ENCODE results near the gene MSI1. TPM values are rescaled to one million over a fixed set of nuclear protein-coding genes. Genes with fewer than 3 reads are reported as not detected.
A peak's percentile ranks its signal among the peaks of the same experiment; 100 is the strongest.

Gene MSI1
- total RNA-seq, 2 experiments from 2014 or later: not detected

DNA sequence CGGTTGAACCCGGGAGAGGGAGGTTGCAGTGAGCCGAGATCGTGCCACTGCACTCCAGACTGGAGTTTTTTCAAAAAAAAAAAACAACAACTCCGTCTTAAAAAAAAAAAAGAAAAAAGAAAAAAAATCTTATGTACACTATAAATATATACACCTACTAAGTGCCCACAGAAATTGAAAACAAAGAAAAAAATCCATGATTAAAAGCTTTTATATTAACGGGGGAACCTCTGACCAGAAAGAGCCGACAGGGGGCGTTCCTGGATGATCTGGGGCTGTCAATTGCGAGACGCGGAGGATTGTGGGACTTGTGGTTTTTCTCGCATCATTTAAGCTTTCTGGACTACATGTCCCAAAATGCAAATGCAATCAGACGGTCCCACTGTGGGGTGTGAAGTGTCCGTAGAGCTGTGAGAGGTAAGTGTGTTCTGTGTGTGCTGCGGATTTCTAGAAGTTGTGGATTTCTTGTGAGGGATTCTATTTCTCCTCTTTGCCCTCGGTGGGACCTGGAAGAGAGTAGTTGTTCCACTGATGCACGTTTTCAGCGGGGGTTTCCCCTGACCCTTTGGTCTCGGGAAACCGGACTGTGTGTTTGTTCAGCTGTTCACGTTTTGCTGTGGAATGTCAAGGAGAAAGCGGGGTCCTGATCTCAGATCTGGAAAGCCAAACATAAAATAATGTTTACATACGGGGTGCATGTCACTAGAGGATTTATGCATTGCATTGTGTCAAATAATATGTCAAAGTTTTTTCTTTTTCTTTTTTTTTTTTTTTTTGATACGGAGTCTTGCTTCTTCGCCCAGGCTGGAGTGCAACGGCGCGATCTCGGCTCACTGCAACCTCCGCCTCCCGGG is 66.8 kb downstream of the MSI1 start, which contains the start of gene SIRT4:
TSS of gene SIRT4 (plus strand) at position 360 of the 854 bp plus-strand sequence. CDS start 1,241 bp downstream, outside the sequence.
- H3K9me3 Mint-ChIP-seq (ENCODE audit: insufficient read depth): no peaks in the 10 kb centered on the region
- POLR2A ChIA-PET: interaction anchor here (0.6 to 4.4 kb wide), 5 partner anchors 10 to 136 kb away, joined by 4 to 159 read pairs (median 5); partner anchors contain the start of genes COX6A1, RNU4-1, RNU4-2 and RPLP0
- H3K36me3 Mint-ChIP-seq (ENCODE audit: low read depth): peaks cover 1% of the 10 kb centered on the region

DNA sequence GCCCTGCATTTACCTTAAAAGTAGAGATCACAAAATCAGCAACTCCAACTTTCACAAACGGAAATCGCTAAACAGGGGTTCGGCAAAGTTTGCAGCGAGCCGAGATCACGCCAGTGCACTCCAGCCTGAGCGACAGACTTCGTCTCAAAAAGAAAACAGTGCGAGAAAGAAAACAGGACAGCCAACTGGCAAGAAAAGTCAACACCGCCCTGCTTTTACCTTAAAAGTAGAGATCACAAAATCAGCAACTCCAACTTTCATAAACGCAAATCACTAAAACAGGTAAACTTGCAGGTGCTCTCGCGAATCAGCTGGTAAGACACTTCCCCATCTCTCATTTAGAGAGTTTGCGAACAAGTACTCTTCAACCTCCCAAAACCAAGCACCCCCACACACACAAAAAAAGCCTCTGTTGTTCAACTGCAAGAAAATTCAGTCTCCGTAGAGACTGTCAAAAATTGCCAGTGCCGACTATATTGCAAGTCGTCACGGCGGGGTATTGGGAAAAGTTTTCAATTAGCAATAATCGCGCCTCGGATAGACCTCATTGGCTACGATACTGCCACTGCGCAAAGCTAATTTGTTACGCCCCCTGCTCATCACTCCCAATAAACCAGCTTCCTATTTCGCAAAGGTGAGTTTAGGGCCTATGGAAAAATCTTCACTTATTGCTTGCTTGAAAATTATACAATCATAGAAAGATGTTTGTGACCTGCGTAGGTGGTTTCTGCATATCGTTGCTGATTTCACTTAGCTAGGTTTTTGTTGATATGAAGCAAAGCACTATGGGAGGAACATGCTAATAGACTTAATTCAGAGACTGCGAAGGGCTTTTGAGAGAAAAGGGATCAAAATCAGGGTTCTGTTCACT is 76.1 kb downstream of the MSI1 start, which contains the start of gene RNU4-1:
TSS of gene RNU4-1 (minus strand) at position 577 of the 871 bp plus-strand sequence.
- no peaks in the 10 kb centered on the region for H3K9me3 Mint-ChIP-seq (ENCODE audit: insufficient read depth)
- ChIA-PET CTCF (interaction anchor here (1.4 to 6.6 kb wide), 8 partner anchors 9 to 176 kb away, joined by 3 to 89 read pairs (median 9); partner anchors contain the start of genes PXN, RPLP0 and SIRT4), POLR2A (interaction anchor here (0.6 to 5.4 kb wide), 44 partner anchors 7 to 746 kb away, joined by 3 to 329 read pairs (median 10); partner anchors contain the start of genes BICDL1, COQ5, COX6A1 and MLEC)
- peaks cover 5% of the 10 kb centered on the region for H3K4me1 Mint-ChIP-seq (ENCODE audit: low read depth)
- no peaks in the 10 kb centered on the region for H3K27me3 Mint-ChIP-seq (ENCODE audit: low read depth)
- no peak within 1 kb of the TSS for H3K27ac Mint-ChIP-seq
- no peak within 1 kb of the TSS for H3K4me3 Mint-ChIP-seq
- ATAC-seq (peak; percentile 50), DNase-seq (peak; percentile 88)
- no peaks in the 10 kb centered on the region for H3K36me3 Mint-ChIP-seq (ENCODE audit: low read depth)

More for the DNA sequence above, 66.8 kb downstream of the MSI1 start, which contains the start of gene SIRT4:
- H3K27ac Mint-ChIP-seq: peak within 1 kb of the TSS; percentile 78
- CTCF ChIA-PET: interaction anchor here (0.6 to 3.9 kb wide), 28 partner anchors 8 to 384 kb away, joined by 3 to 54 read pairs (median 3); partner anchors contain the start of genes MLEC, PLA2G1B, RNU4-1 and RNU4-2
- H3K27me3 Mint-ChIP-seq (ENCODE audit: low read depth): no peaks in the 10 kb centered on the region
- ATAC-seq: peak; percentile 99
- peak; percentile 96 for DNase-seq
- peak within 1 kb of the TSS; percentile 90 for H3K4me3 Mint-ChIP-seq
- peaks cover 9% of the 10 kb centered on the region for H3K4me1 Mint-ChIP-seq (ENCODE audit: low read depth)

DNA sequence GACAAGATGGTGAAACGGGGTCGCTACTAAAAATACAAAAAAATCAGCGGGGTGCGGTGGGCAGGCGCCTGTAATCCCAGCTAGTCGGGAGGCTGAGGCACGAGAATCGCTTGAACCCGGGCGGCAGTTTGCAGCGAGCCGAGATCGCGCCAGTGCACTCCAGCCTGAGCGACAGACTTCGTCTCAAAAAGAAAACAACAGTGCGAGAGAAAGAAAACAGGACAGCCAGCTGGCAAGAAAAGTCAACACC is 76.6 kb downstream of the MSI1 start:
- Mint-ChIP-seq H3K4me3 (no peak overlapping the region), H3K27ac (no peak overlapping the region), H3K9me3 (ENCODE audit: insufficient read depth) (no peaks in the 10 kb centered on the region), H3K4me1 (ENCODE audit: low read depth) (peaks cover 5% of the 10 kb centered on the region), H3K27me3 (ENCODE audit: low read depth) (no peaks in the 10 kb centered on the region), H3K36me3 (ENCODE audit: low read depth) (no peaks in the 10 kb centered on the region)
- DNase-seq (no peak), ATAC-seq (peak; percentile 17)
- ChIA-PET CTCF (interaction anchor here (1.4 to 6.6 kb wide), 8 partner anchors 10 to 176 kb away, joined by 3 to 89 read pairs (median 9); partner anchors contain the start of genes PXN, RPLP0 and SIRT4), POLR2A (interaction anchor here (0.7 to 5.4 kb wide), 38 partner anchors 8 to 395 kb away, joined by 3 to 329 read pairs (median 13); partner anchors contain the start of genes BICDL1, COQ5, COX6A1 and MLEC)

Other genes starting within 250 kb of the MSI1 start
- gene GCN1, start 174.4 kb downstream of the MSI1 start, total RNA-seq: 100 to 1,000 TPM; 109 to 112 TPM
- gene RPLP0, start 168.1 kb downstream of the MSI1 start, total RNA-seq: 1,000 to 10,000 TPM; 2,051 to 2,121 TPM
- 100 to 1,000 TPM; 123 to 127 TPM for gene PXN, start 103.4 kb downstream of the MSI1 start, total RNA-seq
- gene RNU4-2, start 77.3 kb downstream of the MSI1 start, total RNA-seq: 1,000 to 10,000 TPM; 1,982 to 3,332 TPM
- 1,000 to 10,000 TPM; 1,409 to 2,335 TPM for gene RNU4-1, start 75.9 kb downstream of the MSI1 start, total RNA-seq
- gene SIRT4, start 66.8 kb downstream of the MSI1 start, total RNA-seq: 1 to 10 TPM; 1.2 to 1.4 TPM
- gene PLA2G1B, start 41.4 kb downstream of the MSI1 start, total RNA-seq: not detected
- gene COX6A1, start 68.9 kb upstream of the MSI1 start, total RNA-seq: 100 to 1,000 TPM; 337 to 351 TPM
- 10 to 100 TPM; 36.2 to 40.9 TPM for gene TRIAP1, start 77.2 kb upstream of the MSI1 start, total RNA-seq
- gene GATC, start 77.3 kb upstream of the MSI1 start, total RNA-seq: 10 to 100 TPM; 25.4 to 31.9 TPM
- gene SRSF9, start 100.6 kb upstream of the MSI1 start, total RNA-seq: 100 to 1,000 TPM; 199 to 219 TPM
- gene DYNLL1, start 126.9 kb upstream of the MSI1 start, total RNA-seq: 100 to 1,000 TPM; 273 to 275 TPM
- 10 to 100 TPM; 28.6 to 30.6 TPM for gene COQ5, start 160.0 kb upstream of the MSI1 start, total RNA-seq
- 100 to 1,000 TPM; 192 to 204 TPM for gene RNF10, start 165.2 kb upstream of the MSI1 start, total RNA-seq
- 10 to 100 TPM; 63.3 to 64.0 TPM for gene POP5, start 212.2 kb upstream of the MSI1 start, total RNA-seq